Keratinocyte (primary cell): Measurements from ENCODE around the gene LHFPL2. TPM values are rescaled to one million over a fixed set of nuclear protein-coding genes. Genes with fewer than 3 reads are reported as not detected.
"Not testable (repeated sequence)": the region's sequence is repeated elsewhere in the genome, so short reads cannot be mapped to it uniquely, and the experiment has no call there.

Experiments
- DNase-seq: peaks from one replicate; pipeline ENCODE4 v3.0.0-alpha.2; 2011; ENCODE audit warnings: low read depth, missing footprints, low spot score
- FAIRE-seq: peaks from 2 replicates; lab custom pipeline; 2011; peaks lifted over from hg19 to GRCh38; lab: Jason Lieb, UNC
- H2AFZ ChIP-seq: 2 replicates; pipeline ENCODE4 v1.6.0; 2012; ENCODE audit warnings: low read length, control low read depth, inconsistent platforms; ENCODE audit not compliant: control insufficient read depth
- H3K27ac ChIP-seq: 2 replicates; pipeline ENCODE4 v1.5.1; 2011; ENCODE audit warnings: low read length; ENCODE audit not compliant: control insufficient read depth, insufficient read depth
- H3K27me3 ChIP-seq: 3 replicates; pipeline ENCODE4 v1.6.0; 2011; ENCODE audit warnings: low read length; ENCODE audit not compliant: control insufficient read depth, insufficient read depth; ENCODE audit errors: extremely low read depth
- H3K36me3 ChIP-seq, 2 experiments: 2 replicates in 1 of 2; 3 replicates in 1 of 2; pipeline ENCODE4 v1.5.1; 2011; ENCODE audit warnings: low read length in 2 of 2, mild to moderate bottlenecking in 1 of 2; ENCODE audit not compliant: control insufficient read depth in 2 of 2, insufficient read depth in 2 of 2; ENCODE audit errors: extremely low read depth in 1 of 2
- H3K4me1 ChIP-seq: 3 replicates; pipeline ENCODE4 v1.5.1; 2011; ENCODE audit warnings: low read length; ENCODE audit not compliant: control insufficient read depth, insufficient read depth; ENCODE audit errors: extremely low read depth
- H3K4me2 ChIP-seq: 3 replicates; pipeline ENCODE4 v1.6.0; 2011; ENCODE audit warnings: low read depth, low read length; ENCODE audit not compliant: control insufficient read depth, insufficient read depth; ENCODE audit errors: extremely low read depth
- H3K4me3 ChIP-seq, 3 experiments: fragments of 200-600 bp in 1 of 3; sonication (generic) in 1 of 3; 2 replicates in 2 of 3; 3 replicates in 1 of 3; pipeline ENCODE4 v1.5.1; 2011 to 2016; ENCODE audit warnings: low read length in 3 of 3, mild to moderate bottlenecking in 3 of 3, control low read depth in 2 of 3, inconsistent platforms in 1 of 3, low read depth in 1 of 3, mixed read lengths in 1 of 3, mixed run types in 1 of 3, moderate library complexity in 1 of 3; ENCODE audit not compliant: control insufficient read depth in 2 of 3, insufficient read depth in 2 of 3; ENCODE audit errors: extremely low read depth in 1 of 3
- H3K79me2 ChIP-seq: 2 replicates; pipeline ENCODE4 v1.6.0; 2012; ENCODE audit warnings: low read length; ENCODE audit not compliant: control insufficient read depth, insufficient read depth
- H3K9ac ChIP-seq: 3 replicates; pipeline ENCODE4 v1.6.0; 2011; ENCODE audit warnings: low read length; ENCODE audit not compliant: control insufficient read depth, insufficient read depth; ENCODE audit errors: extremely low read depth
- H3K9me1 ChIP-seq: 3 replicates; pipeline ENCODE4 v1.6.0; 2011; ENCODE audit warnings: low read length; ENCODE audit not compliant: control insufficient read depth, insufficient read depth; ENCODE audit errors: extremely low read depth
- H3K9me3 ChIP-seq: 2 replicates; pipeline ENCODE4 v1.5.1; 2012; ENCODE audit warnings: low read depth, low read length; ENCODE audit not compliant: control insufficient read depth
- H4K20me1 ChIP-seq: 3 replicates; pipeline ENCODE4 v1.6.0; 2011; ENCODE audit warnings: low read length; ENCODE audit not compliant: control insufficient read depth, insufficient read depth; ENCODE audit errors: extremely low read depth
- CTCF ChIP-seq, 3 experiments: IDR thresholded peaks in 1 of 3; conservative IDR thresholded peaks in 1 of 3; optimal IDR thresholded peaks in 1 of 3; 2 replicates in 2 of 3; 3 replicates in 1 of 3; pipeline versions ENCODE3 to v1.5.1; 2011; ENCODE audit warnings: low read length in 3 of 3, mild to moderate bottlenecking in 3 of 3, moderate library complexity in 2 of 3, control low read depth in 1 of 3, inconsistent platforms in 1 of 3; ENCODE audit not compliant: insufficient read depth in 2 of 3; ENCODE audit errors: extremely low read depth in 1 of 3
- EZH2 ChIP-seq: IDR thresholded peaks from one replicate; pipeline ENCODE4 v1.6.1; 2012; ENCODE audit warnings: inconsistent platforms, mild to moderate bottlenecking, low read length, moderate library complexity
- dilution Hi-C: fragments of 300-500 bp; cut with MboI; formaldehyde crosslinking; loops from one replicate; pipeline ENCODE4 v1.7.0; 2020; ENCODE audit warnings: low sequenced_read_pairs; ENCODE audit not compliant: extremely low pct_ligation_motif_present
- polyA plus RNA-seq, 5 experiments: library from polyadenylated mRNA; depleted of rRNA in 3 of 5; stranded (reverse) in 3 of 5; stranded (forward) in 1 of 5; unstranded in 1 of 5; fragments of >200 nt; gene quantifications; 1 replicate in 1 of 5; 2 replicates in 3 of 5; 3 replicates in 1 of 5; pipeline versions ENCODE4 v1.2.1 to v1.2.3, GENCODE V29; 2011 to 2012; ENCODE audit warnings: missing spikeins in 2 of 5, low read depth in 1 of 5, low replicate concordance in 1 of 5

Gene LHFPL2
- polyA plus RNA-seq, 1 donor (not counting 4 experiments of a cell fraction or from before 2014, with no cell fraction given): 11.4 TPM

- no peaks in the 10 kb centered on the region for H3K27me3 ChIP-seq
- H3K36me3 ChIP-seq: no peaks in the 10 kb centered on the region
- no peak for TF ChIP-seq EZH2
- no peak for TF ChIP-seq CTCF (optimal IDR thresholded peaks at IDR 0.05 in 1 of 3, IDR thresholded peaks at IDR 0.05 in 1 of 3, conservative IDR thresholded peaks at IDR 0.05 in 1 of 3; ENCODE audit: extremely low read depth in 1 of 3, insufficient read depth in 2 of 3, low read length in 3 of 3)
- DNase-seq (no peak), FAIRE-seq (no peak)
- dilution Hi-C loops: no loop called here
- H3K9ac ChIP-seq: no peak overlapping the region
- H3K27ac ChIP-seq: no peak overlapping the region
- no peaks in the 10 kb centered on the region for H3K79me2 ChIP-seq
- no peaks in the 10 kb centered on the region for H3K9me1 ChIP-seq
- H2AFZ ChIP-seq: no peak overlapping the region
- no peak overlapping the region for H3K4me3 ChIP-seq
- no peaks in the 10 kb centered on the region for H3K4me1 ChIP-seq
- no peak overlapping the region for H3K4me2 ChIP-seq
- H3K9me3 ChIP-seq: no peaks in the 10 kb centered on the region
- no peaks in the 10 kb centered on the region for H4K20me1 ChIP-seq
Observed at GRCh38 chr5:78467140-78467539, 181.4 kb downstream of the LHFPL2 start.

GRCh38 chr5:78458843-78459242 is 189.7 kb downstream of the LHFPL2 start:
- H3K4me2 ChIP-seq: no peak overlapping the region
- TF ChIP-seq EZH2: no peak
- no peaks in the 10 kb centered on the region for H3K9me1 ChIP-seq
- dilution Hi-C loops: no loop called here
- no peaks in the 10 kb centered on the region for H3K79me2 ChIP-seq
- no peak for DNase-seq
- no peak overlapping the region for H2AFZ ChIP-seq
- FAIRE-seq: no peak
- no peaks in the 10 kb centered on the region for H3K36me3 ChIP-seq
- H3K27me3 ChIP-seq: no peaks in the 10 kb centered on the region
- no peaks in the 10 kb centered on the region for H3K9me3 ChIP-seq
- H4K20me1 ChIP-seq: no peaks in the 10 kb centered on the region
- H3K27ac ChIP-seq: no peak overlapping the region
- no peak overlapping the region for H3K9ac ChIP-seq
- no peak overlapping the region for H3K4me3 ChIP-seq
- no peaks in the 10 kb centered on the region for H3K4me1 ChIP-seq

- H3K9me1 ChIP-seq, H3K4me3 ChIP-seq, H2AFZ ChIP-seq, DNase-seq, H3K9ac ChIP-seq, H3K27me3 ChIP-seq, H4K20me1 ChIP-seq, dilution Hi-C loops, H3K36me3 ChIP-seq, H3K4me1 ChIP-seq, FAIRE-seq, H3K4me2 ChIP-seq, H3K79me2 ChIP-seq, H3K27ac ChIP-seq, H3K9me3 ChIP-seq: not testable (repeated sequence)
Observed at GRCh38 chr5:78457507-78457906, 191.1 kb downstream of the LHFPL2 start.
